GM21367 (cell line): ENCODE results near the gene GALNT6.
"Not testable (repeated sequence)": the region's sequence is repeated elsewhere in the genome, so short reads cannot be mapped to it uniquely, and the experiment has no call there.

Experiments
- ATAC-seq: cut with Tn5 transposase; IDR thresholded peaks from one replicate; pipeline ENCODE4 v1.9.1; 2021; ENCODE audit not compliant: unreplicated experiment

Gene GALNT6

DNA sequence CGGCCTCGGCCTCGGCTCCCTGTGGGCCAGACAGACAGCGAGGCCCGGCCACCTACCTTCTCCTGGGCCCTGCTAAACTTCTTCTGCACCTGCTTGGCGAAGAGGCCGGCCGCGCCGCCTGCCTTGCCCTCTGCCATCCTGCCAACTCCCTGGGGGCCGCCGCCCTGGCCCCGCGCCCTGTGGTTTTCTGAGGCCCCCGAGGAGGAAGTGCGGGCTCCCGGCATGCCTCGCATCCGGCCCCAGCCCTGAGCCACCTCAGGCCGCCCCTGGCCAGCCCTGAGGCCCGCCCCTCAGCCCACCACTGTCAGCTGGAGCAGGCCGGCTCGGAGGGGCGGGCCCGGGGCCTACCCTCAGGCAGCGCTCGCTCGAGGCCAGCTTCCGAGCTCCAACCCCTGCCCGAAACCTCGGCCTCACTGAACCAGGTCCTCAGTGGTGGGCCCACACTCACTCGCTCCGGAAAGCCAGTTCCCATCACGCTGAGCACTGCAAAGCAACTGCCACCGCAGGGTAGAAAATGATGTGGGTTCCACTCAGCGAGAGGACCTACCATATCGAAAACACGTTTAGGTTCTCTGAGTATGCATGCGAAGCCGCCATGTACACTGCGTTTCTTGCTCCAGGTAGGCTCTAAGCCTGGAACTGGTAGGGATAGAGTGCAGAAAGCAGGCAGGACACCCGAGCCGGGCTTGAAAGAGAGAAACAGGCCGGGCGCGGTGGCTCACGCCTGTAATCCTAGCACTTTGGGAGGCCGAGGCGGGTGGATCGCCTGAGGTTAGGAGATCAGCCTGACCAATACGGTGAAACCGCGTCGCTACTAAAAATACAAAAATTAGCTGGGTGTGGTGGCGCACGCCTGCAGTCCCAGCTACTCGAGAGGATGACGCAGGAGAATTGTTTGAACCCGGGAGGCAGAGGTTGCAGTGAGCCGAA is 67.0 kb downstream of the GALNT6 start, which contains the start of gene BIN2:
BIN2 (minus strand) TSS at position 209 of the 930 bp plus-strand sequence; CDS start at position 137, 72 bp downstream.
- peak; percentile 49 for ATAC-seq

- ATAC-seq = peak; percentile 3
Observed at GRCh38 chr12:51323317-51323960, 67.8 kb downstream of the GALNT6 start.

DNA sequence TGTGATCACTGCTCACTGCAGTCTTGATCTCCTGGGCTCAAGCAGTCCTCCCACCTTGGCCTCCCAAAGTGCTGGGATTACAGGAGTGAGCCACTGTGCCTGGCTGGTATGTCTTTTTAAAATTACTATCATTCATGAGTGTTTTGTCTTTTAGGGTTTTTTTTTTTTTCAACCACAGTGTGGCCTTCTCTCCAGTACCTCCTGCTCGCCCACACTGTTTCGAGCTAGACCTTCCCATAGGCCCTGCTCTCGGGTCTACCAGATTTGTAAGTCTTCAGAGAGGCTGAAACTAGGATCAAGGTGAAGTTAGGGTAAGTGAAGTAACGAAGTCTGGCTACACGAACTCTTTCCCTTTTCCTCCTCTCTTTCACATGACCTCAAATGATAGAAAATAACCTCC is 68.8 kb downstream of the GALNT6 start:
- ATAC-seq = no peak

- no peak for ATAC-seq
Observed at GRCh38 chr12:51321882-51322281, 69.3 kb downstream of the GALNT6 start.

DNA sequence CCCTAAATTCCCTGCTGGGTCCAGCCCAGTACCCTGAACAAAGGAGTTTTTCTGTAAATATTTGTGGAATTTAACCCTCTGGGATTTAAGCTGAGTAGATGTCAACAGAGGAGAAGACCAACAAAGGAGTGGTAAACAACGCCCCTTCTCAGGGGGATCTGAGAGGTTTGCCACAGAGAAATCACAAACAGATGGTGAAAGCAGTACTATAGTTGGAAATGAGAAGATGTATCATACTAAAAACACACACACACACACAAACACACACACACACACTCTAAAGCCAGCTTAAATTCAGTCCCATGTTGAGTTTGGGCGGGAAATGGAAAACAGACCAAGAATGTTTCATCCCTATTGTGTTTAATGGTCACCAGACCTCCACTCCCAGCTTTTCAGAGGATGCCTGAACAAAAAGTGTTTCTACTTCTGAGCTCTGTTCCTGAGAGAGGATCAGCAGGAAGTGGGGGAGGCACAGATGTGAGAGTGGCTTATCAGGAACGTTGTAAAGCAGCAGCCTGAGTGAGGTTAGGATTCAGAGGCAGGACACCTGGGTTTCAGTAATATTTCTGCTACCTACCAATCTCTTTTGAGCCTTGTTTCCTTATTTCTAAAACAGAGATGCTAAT is 70.4 kb downstream of the GALNT6 start:
- ATAC-seq = no peak

DNA sequence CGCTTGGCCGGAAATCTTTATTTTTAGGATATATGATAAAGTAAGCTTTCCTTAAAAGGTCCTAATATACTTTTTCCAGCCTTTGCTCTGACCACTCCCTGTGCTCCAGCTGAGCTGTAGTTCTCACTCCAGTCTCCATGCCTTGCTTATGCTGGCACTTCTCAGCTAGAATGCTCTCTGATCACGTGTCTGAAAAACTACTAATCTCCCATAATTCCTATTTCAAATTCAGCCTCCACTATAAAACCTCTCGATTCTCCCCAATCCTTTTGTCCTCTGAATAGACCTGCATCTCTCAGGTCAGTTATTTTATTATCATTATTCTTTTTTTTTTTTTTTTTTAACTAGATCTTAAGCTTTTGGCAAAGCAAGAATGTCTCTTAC is 70.9 kb downstream of the GALNT6 start:
- ATAC-seq = no peak

GRCh38 chr12:51318846-51319599 is 72.2 kb downstream of the GALNT6 start:
- no peak for ATAC-seq

DNA sequence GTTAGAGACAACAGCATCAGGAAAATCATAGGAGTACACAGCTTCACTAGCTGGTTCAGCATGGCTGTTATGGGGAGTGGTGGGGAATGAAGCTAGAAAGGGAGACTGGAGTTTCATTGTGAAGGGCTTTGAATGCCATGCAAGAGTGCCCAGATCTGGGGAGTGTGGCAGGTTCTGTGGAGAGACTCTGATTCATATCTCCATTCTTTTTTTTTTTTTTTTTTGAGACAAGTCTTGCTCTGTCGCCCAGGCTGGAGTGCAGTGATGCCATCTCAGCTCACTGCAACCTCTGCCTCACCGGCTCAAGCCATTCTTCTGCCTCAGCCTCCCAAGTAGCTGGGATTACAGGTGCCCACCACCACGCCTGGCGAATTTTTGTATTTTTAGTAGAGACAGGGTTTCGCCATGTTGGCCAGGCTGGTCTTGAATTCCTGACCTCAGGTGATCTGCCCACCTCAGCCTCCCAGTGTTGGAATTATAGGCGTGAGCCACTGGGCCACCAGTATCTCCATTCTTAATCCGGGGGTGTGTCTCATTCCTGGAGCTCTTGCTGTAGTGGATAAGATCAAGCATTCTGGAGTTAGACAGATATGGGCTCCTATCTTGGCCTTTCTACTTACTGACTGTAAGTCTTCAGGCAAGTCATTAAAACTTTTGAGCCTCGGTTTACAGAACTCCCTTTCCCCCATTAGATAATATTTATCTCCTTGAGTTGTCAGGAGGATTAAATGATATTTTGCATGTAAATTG is 73.0 kb downstream of the GALNT6 start:
- not testable (repeated sequence) for ATAC-seq

DNA sequence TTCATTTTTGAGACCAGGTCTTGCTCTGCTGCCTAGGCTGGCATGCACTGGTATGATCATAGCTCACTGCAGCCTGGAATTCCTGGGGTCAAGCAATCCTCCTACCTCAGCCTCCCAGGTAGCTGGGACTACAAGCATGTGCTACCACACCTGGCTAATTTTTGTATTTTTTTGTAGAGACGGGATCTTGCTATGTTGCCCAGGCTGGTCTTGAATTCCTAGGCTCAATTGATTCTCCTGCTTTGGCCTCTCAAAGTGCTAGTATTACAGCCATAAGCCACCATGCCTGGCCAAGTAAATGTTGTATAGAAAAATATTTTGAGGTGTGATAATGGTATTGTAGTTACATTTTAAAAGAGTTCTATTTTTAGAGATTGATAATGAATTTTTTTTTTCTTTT is 79.8 kb downstream of the GALNT6 start:
- ATAC-seq = no peak

DNA sequence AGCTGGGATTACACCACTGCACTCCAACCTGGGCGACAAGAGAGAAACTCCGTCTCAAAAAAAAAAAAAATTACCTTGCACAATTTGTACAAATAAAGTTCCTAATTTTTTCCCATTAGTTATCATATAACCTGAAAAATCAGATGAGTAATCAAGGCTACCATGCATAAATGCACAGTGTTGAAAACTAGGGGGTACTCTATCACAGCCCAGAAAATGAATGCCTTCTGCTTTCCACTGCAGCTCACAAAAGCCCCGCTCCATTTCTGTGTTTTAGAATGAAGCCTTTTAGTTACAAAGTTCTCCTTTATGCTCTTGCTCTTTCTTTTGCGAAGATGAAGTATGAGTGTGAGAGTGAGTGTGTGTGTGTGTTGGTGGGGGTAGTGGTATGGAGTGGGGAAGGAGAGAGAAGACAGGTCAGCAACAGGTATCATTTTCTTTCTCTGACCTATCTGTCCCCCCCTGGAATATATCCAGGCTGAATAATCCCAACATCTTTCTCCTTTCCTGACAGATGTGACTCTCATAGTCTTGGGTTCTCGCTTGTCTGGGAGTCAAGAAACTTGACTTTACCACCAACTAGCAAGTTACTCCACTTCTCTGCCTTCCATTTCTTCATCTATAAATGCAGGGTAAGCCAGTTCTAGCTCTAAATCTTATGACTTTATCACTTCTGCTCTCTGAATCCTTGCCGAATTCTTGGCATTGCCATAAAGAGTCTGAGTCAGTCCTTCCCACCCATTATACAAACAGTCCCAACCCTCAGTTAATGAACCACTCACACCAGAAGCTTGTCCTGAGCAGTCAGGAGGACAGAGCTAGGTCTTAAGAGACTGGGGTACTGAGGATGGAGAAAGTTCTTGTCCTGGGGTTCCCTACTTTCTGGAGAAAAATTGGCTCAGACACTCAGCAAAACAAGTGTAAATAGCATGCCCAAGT is 83.3 kb downstream of the GALNT6 start:
- no peak for ATAC-seq

DNA sequence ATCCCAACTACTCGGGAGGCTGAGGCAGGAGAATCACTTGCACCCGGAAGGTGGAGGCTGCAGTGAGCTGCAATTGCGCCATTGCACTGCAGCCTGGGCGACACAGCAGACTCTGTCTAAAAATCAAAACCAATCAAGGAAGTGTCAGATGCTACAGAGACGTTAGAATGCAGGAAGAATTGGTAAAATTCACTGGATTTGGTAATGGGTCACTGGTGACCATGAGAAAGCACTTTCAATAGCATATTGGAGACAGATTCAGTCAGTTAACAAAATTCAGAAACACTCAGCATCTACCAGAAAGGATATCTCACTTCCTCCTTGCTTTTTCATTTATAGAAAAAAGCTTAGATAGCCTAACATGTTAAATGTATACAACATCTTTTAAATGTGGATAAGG is 84.7 kb downstream of the GALNT6 start:
- ATAC-seq = no peak
